HCT116 (cell line): ENCODE data around the gene PDE6A. TPM values are rescaled to one million over a fixed set of nuclear protein-coding genes. Genes with fewer than 3 reads are reported as not detected.

Experiments
- ATAC-seq: fragments of 200-7000 bp; cut with Tn5 transposase; 2 replicates; pipeline ENCODE4 v1.9.1; 2020; ENCODE audit warnings: mild to moderate bottlenecking, moderate library complexity
- BruUV-seq: library from RNA; stranded (reverse); fragments of 400-500 nt; replicated peaks from 2 replicates; lab custom pipeline; 2021; lab: Mats Ljungman, UMichigan
- CTCF ChIA-PET: fragments of 300-600 bp; sonication (Branson Sonifier 250); formaldehyde crosslinking; loops from one replicate; lab custom pipeline; 2021; ENCODE audit warnings: antibody characterized with exemption; lab: Charles Lee
- POLR2A ChIA-PET: fragments of 300-600, 350-600 bp; sonication (Branson Sonifier 250); formaldehyde crosslinking; loops from one replicate; lab custom pipeline; 2021; ENCODE audit warnings: antibody characterized with exemption; lab: Charles Lee
- RAD21 ChIA-PET, 2 experiments: fragments of 300-600 bp; sonication (Branson Sonifier 250); formaldehyde crosslinking; loops; one replicate each; lab custom pipeline; 2023; ENCODE audit warnings: low total read pairs in 2 of 2; ENCODE audit not compliant: uncharacterized antibody in 2 of 2, unreplicated experiment in 2 of 2, low non-redundant PET in 1 of 2; lab: Charles Lee
- DNase-seq: peaks from one replicate; pipeline ENCODE4 v3.0.0-alpha.2; 2010; ENCODE audit warnings: low read depth, low spot score
- H2AFZ ChIP-seq: fragments of 200-600 bp; shearing (Covaris generic), sonication (generic); 2 replicates; pipeline ENCODE4 v1.6.1; 2017; ENCODE audit warnings: low read depth, mixed run types, mixed read lengths, antibody characterized with exemption, low read length; ENCODE audit not compliant: poor library complexity, severe bottlenecking
- H3K27ac ChIP-seq: 2 replicates; pipeline ENCODE4 v1.5.1; 2012; ENCODE audit warnings: low read depth, low read length
- H3K27me3 ChIP-seq: fragments of 200-600 bp; sonication (generic); 2 replicates; pipeline ENCODE4 v1.6.1; 2016; ENCODE audit warnings: mixed run types, low read length, mixed read lengths; ENCODE audit not compliant: insufficient read depth
- H3K36me3 ChIP-seq, 2 experiments: fragments of 200-500 bp in 1 of 2; fragments of 200-600 bp in 1 of 2; sonication (Bioruptor generic) in 1 of 2; sonication (generic) in 1 of 2; 2 replicates each; pipeline versions ENCODE4 v1.5.1 to v1.6.1; 2014 to 2016; ENCODE audit warnings: low read length in 2 of 2, inconsistent platforms in 1 of 2, mixed read lengths in 1 of 2, mixed run types in 1 of 2; ENCODE audit not compliant: insufficient read depth in 2 of 2, control insufficient read depth in 1 of 2
- H3K4me1 ChIP-seq, 2 experiments: fragments of 200-600 bp in 1 of 2; sonication (generic) in 1 of 2; 2 replicates each; pipeline versions ENCODE4 v1.5.1 to v1.6.1; 2012 to 2017; ENCODE audit warnings: low read length in 2 of 2, inconsistent platforms in 1 of 2, mild to moderate bottlenecking in 1 of 2, mixed read lengths in 1 of 2, mixed run types in 1 of 2, moderate library complexity in 1 of 2; ENCODE audit not compliant: insufficient read depth in 2 of 2, control insufficient read depth in 1 of 2
- H3K4me2 ChIP-seq: fragments of 200-600 bp; sonication (generic); 2 replicates; pipeline ENCODE4 v1.6.1; 2017; ENCODE audit warnings: mixed run types, low read length, mixed read lengths
- H3K4me3 ChIP-seq, 2 experiments: fragments of 200-600 bp in 1 of 2; sonication (generic) in 1 of 2; replicated peaks in 1 of 2; 2 replicates each; pipeline ENCODE4 v1.5.1; 2011 to 2016; ENCODE audit warnings: low read length in 2 of 2, control low read depth in 1 of 2, low read depth in 1 of 2, mild to moderate bottlenecking in 1 of 2, mixed read lengths in 1 of 2, mixed run types in 1 of 2
- H3K79me2 ChIP-seq: fragments of 200-600 bp; sonication (generic); 2 replicates; pipeline ENCODE4 v1.6.1; 2017; ENCODE audit warnings: mild to moderate bottlenecking, mixed run types, low read length, moderate library complexity, mixed read lengths; ENCODE audit not compliant: insufficient read depth
- H3K9ac ChIP-seq: fragments of 200-600 bp; sonication (generic); 2 replicates; pipeline ENCODE4 v1.6.1; 2016; ENCODE audit warnings: low read length, mixed read lengths
- H3K9me2 ChIP-seq: fragments of 200-600 bp; sonication (generic), shearing (Covaris generic); 2 replicates; pipeline ENCODE4 v1.6.1; 2017; ENCODE audit warnings: mixed run types, mild to moderate bottlenecking, moderate library complexity; ENCODE audit not compliant: insufficient read depth
- H3K9me3 ChIP-seq, 2 experiments: fragments of 200-500 bp in 1 of 2; fragments of 200-600 bp in 1 of 2; sonication (Bioruptor generic) in 1 of 2; sonication (generic) in 1 of 2; 2 replicates each; pipeline ENCODE4 v1.6.1; 2014 to 2017; ENCODE audit warnings: low read length in 2 of 2, mixed read lengths in 2 of 2, inconsistent platforms in 1 of 2, low read depth in 1 of 2, mild to moderate bottlenecking in 1 of 2, mixed run types in 1 of 2, moderate library complexity in 1 of 2; ENCODE audit not compliant: control insufficient read depth in 1 of 2, insufficient read depth in 1 of 2
- H4K20me1 ChIP-seq: fragments of 200-600 bp; sonication (generic), shearing (Covaris generic); 2 replicates; pipeline ENCODE4 v1.6.1; 2017; ENCODE audit warnings: mixed run types, mild to moderate bottlenecking, moderate library complexity; ENCODE audit not compliant: insufficient read depth
- CBX3 ChIP-seq: IDR thresholded peaks from 2 replicates; pipeline ENCODE4 v1.6.1; 2012; ENCODE audit warnings: low read depth
- CEBPB ChIP-seq: IDR thresholded peaks from 2 replicates; pipeline ENCODE4 v1.6.1; 2012; ENCODE audit warnings: low read depth
- ELF1 ChIP-seq: IDR thresholded peaks from 2 replicates; pipeline ENCODE4 v1.6.1; 2012; ENCODE audit warnings: low read depth, borderline replicate concordance
- EZH2 ChIP-seq: fragments of 200-600 bp; sonication (generic); IDR thresholded peaks from 2 replicates; pipeline ENCODE4 v1.6.1; 2017; ENCODE audit warnings: antibody characterized with exemption, mixed run types
- SIN3A ChIP-seq: IDR thresholded peaks from 2 replicates; pipeline ENCODE4 v1.6.1; 2012; ENCODE audit warnings: low read depth
- SP1 ChIP-seq: IDR thresholded peaks from 2 replicates; pipeline ENCODE4 v1.6.1; 2012; ENCODE audit warnings: low read depth
- SRF ChIP-seq: IDR thresholded peaks from 2 replicates; pipeline ENCODE4 v1.6.1; 2012; ENCODE audit warnings: low read depth
- YY1 ChIP-seq: IDR thresholded peaks from 2 replicates; pipeline ENCODE4 v1.6.1; 2011; ENCODE audit warnings: low read length, low read depth, moderate library complexity, mild to moderate bottlenecking; ENCODE audit not compliant: insufficient replicate concordance; ENCODE audit errors: extremely low read depth
- ZBTB33 ChIP-seq: IDR thresholded peaks from 2 replicates; pipeline ENCODE4 v1.6.1; 2011; ENCODE audit warnings: mild to moderate bottlenecking, low read length, moderate library complexity; ENCODE audit not compliant: insufficient replicate concordance; ENCODE audit errors: extremely low read depth
- ZNF274 ChIP-seq: fragments of 200-500 bp; sonication (Bioruptor generic); IDR thresholded peaks from 2 replicates; pipeline ENCODE4 v1.6.1; 2014; ENCODE audit warnings: mild to moderate bottlenecking, low read depth, low read length, inconsistent platforms
- intact Hi-C: fragments of 100-400 bp; cut with micrococcal nuclease; formaldehyde crosslinking; loops from 2 replicates; pipeline ENCODE4 v1.10.0; 2022
- total RNA-seq: library from RNA; stranded (reverse); gene quantifications from one replicate; pipeline ENCODE4 v1.2.1, GENCODE V29; 2021; ENCODE audit not compliant: unreplicated experiment

The PDE6A gene
- total RNA-seq, 1 experiment from 2014 or later: not detected

- no TSS peak for BruUV-seq
- Histone ChIP-seq H3K4me2 (no peak overlapping the region), H4K20me1 (no peaks in the 10 kb centered on the region), H3K79me2 (no peaks in the 10 kb centered on the region), H3K9ac (no peak overlapping the region), H3K9me3 (no peaks in the 10 kb centered on the region), H3K36me3 (no peaks in the 10 kb centered on the region), H3K9me2 (no peaks in the 10 kb centered on the region), H3K4me1 (no peaks in the 10 kb centered on the region), H3K27me3 (no peaks in the 10 kb centered on the region), H2AFZ (no peak overlapping the region), H3K4me3 (no peak overlapping the region), H3K27ac (no peak overlapping the region)
- TF ChIP-seq ELF1 (no peak), EZH2 (no peak), SRF (no peak), CBX3 (no peak), ZBTB33 (no peak), ZNF274 (no peak), CEBPB (no peak), SP1 (no peak), YY1 (no peak), SIN3A (no peak)
- RAD21 ChIA-PET: interaction anchor here in 1 of 2 experiments (1.0 kb wide), 1 partner anchor 160 kb away, joined by 3 read pairs; no protein-coding TSS in a partner anchor
- no peak for ATAC-seq
- POLR2A ChIA-PET: no interaction called here
- DNase-seq: no peak
- CTCF ChIA-PET: interaction anchor here (0.7 to 5.3 kb wide), 5 partner anchors 31 to 159 kb away, joined by 3 to 88 read pairs (median 3); partner anchors contain the start of gene SLC26A2
- intact Hi-C loops: loop anchor here (5.0 kb wide), 1 partner anchor 141 kb away; no protein-coding TSS in a partner anchor
These were observed 48.9 kb upstream of the PDE6A start for GRCh38 chr5:149993471-149993870.
